GM19043 (cell line): ENCODE results near the gene TEX44.

Source experiments
- ATAC-seq: cut with Tn5 transposase; IDR thresholded peaks from one replicate; pipeline ENCODE4 v1.9.1; 2021; ENCODE audit warnings: low read depth; ENCODE audit not compliant: unreplicated experiment

Gene TEX44

GRCh38 chr2:231627384-231628120 is 34.9 kb downstream of the TEX44 start:
- no peak for ATAC-seq

GRCh38 chr2:231632559-231633142 is 40.0 kb downstream of the TEX44 start:
- no peak for ATAC-seq

GRCh38 chr2:231633241-231633976 is 40.7 kb downstream of the TEX44 start:
- ATAC-seq = no peak

- no peak for ATAC-seq
Measured at GRCh38 chr2:231634412-231634811, 41.7 kb downstream of the TEX44 start.

- ATAC-seq = no peak
Measured at GRCh38 chr2:231634951-231635875, 42.5 kb downstream of the TEX44 start.

- no peak for ATAC-seq
Measured at GRCh38 chr2:231640241-231640640, 47.6 kb downstream of the TEX44 start.

- ATAC-seq = no peak
Measured at GRCh38 chr2:231640641-231641111, 48.0 kb downstream of the TEX44 start.

- ATAC-seq = peak; percentile 64
Measured at GRCh38 chr2:231642631-231643494, 50.2 kb downstream of the TEX44 start.

GRCh38 chr2:231643495-231643888 is 50.8 kb downstream of the TEX44 start:
- no peak for ATAC-seq
